HCT116 (cell line): ENCODE measurements around the gene SORL1-AS1.

Source experiments
- CTCF ChIP-seq, 3 experiments: fragments of 200-600 bp in 1 of 3; sonication (generic) in 1 of 3; IDR thresholded peaks in 2 of 3; conservative IDR thresholded peaks in 1 of 3; 2 replicates each; pipeline ENCODE4 v1.5.1; 2012 to 2017; ENCODE audit warnings: low read depth in 2 of 3, low read length in 2 of 3, antibody characterized with exemption in 1 of 3, borderline replicate concordance in 1 of 3, control low read depth in 1 of 3, mild to moderate bottlenecking in 1 of 3, mixed read lengths in 1 of 3, mixed run types in 1 of 3, moderate library complexity in 1 of 3; ENCODE audit not compliant: insufficient read depth in 1 of 3
- EZH2phosphoT487 ChIP-seq: fragments of 200-600 bp; IDR thresholded peaks from 2 replicates; pipeline ENCODE4 v1.6.1; 2018; ENCODE audit warnings: antibody characterized with exemption, borderline replicate concordance
- POLR2A ChIP-seq: IDR thresholded peaks from 2 replicates; pipeline ENCODE4 v1.7.0; 2011; ENCODE audit warnings: borderline replicate concordance; ENCODE audit not compliant: insufficient read depth, insufficient read length; ENCODE audit errors: extremely low read depth
- POLR2AphosphoS5 ChIP-seq: IDR thresholded peaks from 2 replicates; pipeline ENCODE4 v1.6.1; 2011; ENCODE audit warnings: mild to moderate bottlenecking, low read depth, low read length, moderate library complexity

GRCh38 chr11:121412711-121413415 is 39.9 kb downstream of the SORL1-AS1 start:
- TF ChIP-seq POLR2AphosphoS5 (no peak), CTCF (IDR thresholded peaks at IDR 0.05 in 2 of 3, conservative IDR thresholded peaks at IDR 0.05 in 1 of 3; ENCODE audit: borderline replicate concordance in 1 of 3, insufficient read depth in 1 of 3, low read depth in 2 of 3, low read length in 2 of 3) (no peak), EZH2phosphoT487 (no peak), POLR2A (no peak)
